HG02840 (cell line): Measurements from ENCODE around the gene TRAFD1.

Experiments used
- ATAC-seq: cut with Tn5 transposase; IDR thresholded peaks from one replicate; pipeline ENCODE4 v1.9.1; 2021; ENCODE audit warnings: mild to moderate bottlenecking, moderate library complexity, moderate number of reproducible peaks; ENCODE audit not compliant: unreplicated experiment, low FRiP score

The TRAFD1 gene

DNA sequence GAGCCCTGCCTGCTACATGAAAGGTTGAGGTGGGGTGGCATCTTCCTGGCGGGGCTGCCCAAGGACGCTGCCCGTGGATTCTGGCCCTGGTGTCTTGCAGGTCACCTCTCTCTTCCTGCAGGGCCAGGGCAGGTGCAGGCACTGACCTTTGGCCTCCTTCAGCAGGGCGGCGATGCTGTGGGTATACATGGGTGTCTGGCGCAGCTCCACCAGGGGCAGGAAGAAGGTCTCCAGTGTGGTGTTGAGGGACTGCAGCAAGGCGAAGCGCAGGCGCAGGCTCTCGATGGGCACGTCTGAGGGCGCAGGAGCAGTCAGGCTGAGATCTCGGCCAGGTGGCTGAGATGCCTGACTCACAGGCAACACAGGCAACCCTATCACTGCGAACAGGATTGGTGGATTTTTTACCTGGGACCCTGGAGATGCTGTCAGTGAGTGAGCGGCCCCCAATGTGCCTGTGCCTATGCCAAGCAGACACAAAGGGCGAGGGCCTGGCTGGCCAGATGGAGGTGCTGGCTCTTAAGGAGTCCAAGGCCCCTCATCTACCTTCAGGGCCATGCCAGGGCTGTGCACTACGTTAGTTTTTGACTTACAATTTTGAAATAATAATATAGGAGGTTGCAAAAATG, 45.7 kb downstream of the TRAFD1 start:
- no peak for ATAC-seq

DNA sequence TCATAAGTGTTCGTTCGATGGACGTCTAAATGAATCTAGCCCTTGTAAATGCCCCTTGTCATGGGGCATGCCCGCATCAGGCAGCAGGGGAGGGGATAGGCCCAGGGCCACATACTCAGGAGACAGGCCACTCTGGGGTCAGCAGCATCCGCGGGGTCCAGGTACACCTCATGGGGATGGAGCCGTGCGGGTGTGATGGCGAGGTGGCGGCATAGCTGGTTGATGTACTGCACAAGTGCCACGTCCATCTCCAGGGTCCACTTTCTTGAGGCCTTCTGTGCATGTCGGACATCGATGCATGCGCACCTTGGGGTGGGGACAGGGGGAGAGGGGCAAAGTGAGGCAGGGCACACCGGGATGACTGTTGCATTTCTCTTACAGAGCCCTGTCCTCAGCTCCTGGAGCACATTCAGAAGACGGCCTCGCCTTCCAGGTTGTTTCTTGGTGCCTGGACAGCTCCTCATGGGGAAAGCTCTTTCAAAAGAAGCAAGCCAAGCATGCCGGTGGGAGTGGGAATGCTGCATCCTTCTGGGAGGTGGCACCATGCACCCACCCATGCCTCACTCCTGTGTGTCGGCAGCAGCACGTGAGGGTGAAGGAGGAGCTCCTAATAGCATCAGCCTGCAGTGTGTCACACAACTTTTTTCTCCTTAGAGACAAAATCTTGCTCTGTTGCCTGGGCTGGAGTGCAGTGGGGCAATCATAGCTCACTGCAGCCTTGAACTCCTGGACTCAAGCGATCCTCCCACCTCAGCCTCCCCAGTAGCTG, 47.4 kb downstream of the TRAFD1 start:
- no peak for ATAC-seq

DNA sequence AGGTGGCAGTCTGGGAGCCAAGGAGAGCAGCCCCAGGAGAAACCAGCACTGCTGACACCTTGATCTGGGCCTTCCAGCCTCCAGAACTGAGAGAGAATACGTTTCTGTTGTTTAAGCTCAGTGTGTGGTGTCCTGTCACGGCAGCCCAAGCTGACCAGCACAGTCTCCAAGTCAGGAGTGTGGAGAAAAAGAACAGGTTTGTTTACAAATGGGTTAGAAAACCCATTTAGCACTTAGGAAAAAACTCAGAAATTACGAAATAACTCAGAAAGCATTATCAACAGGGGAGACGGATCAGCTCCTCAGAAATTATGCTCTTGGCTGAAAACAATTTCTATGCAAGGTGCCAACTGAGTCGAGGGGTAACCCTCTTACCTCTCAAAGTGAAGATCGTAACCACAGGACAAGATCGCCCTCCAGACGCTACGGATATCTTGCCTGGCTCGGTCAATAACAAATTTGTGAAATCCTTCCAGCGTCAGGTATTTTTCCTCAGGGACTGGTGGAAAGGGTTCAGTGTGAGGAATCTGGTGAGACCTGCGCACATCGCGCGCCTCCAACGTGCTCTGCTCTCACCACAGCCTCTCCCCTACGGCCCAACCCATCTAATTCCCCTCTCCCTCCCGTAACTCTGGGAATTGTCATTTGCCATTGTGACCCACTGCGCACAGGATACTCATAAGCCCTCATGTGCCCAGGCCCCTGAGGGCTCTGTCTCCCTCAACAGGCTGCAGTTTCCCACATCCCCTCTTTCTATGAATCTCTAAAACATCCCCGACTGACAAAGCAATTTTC, 50.2 kb downstream of the TRAFD1 start:
- ATAC-seq = no peak

DNA sequence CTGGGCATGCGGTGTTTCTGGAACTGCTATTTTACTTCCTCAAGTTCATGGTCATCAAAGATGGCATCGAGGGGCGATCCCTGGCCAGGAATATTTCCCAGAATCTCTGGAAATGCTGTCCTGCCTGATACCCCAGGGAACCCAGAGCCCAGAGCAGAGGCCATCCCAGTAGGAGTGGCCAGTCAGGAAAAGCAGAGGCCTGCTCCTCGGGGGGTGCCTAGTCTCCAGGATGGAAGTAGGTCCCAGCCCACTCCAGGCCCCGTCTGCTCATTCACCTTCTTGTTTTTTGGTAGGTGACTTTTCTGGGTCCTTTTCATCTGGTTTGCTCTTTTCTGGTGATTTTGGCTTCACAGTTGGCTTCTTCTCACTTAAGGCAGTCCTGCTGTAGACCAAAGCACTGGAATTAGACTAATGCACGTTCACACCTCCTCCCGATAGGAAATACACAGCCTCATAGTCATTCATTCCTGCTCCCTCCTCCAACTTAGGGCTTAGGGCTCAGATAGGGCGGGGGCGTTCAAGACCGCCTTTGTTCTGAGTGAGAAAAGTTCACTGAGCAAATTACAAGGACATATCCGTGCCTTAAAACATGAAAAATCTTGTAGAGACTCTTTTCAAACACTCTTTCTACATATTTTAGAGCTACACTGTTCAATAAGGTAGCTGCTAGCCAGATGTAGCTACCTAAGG, 51.1 kb downstream of the TRAFD1 start:
- no peak for ATAC-seq

DNA sequence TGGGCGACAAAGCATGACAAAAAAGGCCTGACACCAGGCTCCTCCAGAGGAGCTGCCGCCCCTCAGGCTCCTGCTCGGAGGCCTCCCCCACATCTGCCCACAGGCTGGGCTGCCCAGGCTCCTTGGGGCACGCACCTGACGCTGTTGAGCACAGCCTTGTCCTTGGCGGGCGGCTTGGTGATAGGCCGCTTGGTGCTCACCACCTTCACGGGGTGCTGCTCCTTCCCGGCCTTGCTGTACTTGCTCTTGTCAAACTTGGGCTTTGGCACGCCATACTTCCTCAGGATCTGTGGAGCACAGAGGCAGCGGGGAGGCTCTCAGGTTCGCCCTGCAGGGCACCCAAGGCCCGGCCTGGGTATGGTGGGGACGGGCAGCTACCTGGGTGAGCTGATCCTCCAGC, 53.4 kb downstream of the TRAFD1 start:
- no peak for ATAC-seq

DNA sequence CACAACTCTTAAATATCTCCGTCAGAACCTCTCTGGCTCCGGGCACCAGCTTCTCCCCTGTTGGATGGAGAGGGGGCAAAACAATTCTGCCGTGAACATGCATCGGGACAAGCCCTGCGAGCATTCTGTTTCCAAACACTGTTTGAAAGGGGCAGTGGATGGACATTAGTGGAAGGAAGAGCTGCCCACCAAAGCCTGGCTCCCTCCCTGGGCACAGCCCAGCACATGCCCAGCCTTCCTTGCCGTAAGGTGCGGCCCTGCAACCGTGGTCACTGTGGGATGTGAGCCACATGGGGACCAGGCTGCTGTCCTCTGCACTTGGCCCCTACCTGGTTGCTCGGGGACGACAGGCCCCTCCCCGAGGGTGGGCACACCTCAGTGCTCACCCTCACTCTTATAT, 54.0 kb downstream of the TRAFD1 start:
- no peak for ATAC-seq

DNA sequence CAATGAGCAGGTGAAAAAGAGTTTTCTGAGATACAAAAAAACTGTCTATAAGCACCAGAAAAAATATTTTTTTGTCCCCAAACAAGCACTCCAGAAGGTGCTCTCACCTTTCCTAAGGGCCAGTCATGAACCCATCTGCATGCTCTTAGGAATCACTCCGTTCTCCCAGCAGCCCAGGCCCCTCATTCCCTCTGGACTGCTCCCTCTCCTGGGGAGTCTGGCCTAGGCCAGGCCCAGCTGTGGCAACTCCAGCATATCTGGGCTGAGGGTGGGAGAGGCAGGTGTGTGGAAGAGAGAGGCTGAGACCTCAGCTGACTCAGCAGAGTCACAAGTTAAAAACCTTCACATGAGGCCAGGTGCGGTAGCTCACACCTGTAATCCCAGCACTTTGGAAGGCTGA, 54.6 kb downstream of the TRAFD1 start:
- ATAC-seq = no peak

DNA sequence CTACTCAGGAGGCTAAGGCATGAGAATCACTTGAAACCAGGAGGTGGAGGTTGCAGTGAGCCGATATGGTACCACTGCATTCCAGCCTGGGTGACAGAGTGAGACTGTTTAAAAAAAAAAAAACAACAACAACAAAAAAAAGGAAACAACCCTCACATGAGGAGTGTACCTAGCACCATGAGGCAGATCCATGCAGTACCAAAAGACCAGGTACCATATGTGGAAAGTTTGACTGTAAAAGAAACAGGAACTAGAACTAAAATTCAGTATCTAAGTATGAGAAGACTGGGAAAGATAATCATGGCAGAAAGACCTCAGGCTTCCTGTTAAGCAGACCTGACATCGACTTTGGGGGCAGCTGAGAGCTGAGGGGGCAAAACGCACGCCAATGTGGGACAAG, 55.1 kb downstream of the TRAFD1 start:
- no peak for ATAC-seq

DNA sequence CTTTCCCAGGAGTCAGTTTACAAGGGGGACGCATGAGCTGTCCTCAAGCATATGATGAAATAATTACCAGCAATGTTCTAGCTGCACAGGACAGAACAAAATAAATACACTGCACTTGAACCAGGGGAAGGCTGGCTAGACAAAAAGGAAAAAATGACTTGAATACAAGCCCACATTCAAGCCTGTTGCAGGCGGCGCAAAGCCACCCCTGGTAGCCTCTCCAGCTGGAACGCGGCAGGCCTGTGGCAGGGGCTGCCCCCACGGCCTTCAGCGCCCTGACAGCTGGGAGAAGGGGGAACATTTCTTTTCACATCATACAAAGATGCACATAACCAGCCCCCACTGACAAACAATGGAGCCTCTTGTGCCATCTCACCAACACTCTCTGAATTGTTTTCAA, 57.1 kb downstream of the TRAFD1 start:
- no peak for ATAC-seq

DNA sequence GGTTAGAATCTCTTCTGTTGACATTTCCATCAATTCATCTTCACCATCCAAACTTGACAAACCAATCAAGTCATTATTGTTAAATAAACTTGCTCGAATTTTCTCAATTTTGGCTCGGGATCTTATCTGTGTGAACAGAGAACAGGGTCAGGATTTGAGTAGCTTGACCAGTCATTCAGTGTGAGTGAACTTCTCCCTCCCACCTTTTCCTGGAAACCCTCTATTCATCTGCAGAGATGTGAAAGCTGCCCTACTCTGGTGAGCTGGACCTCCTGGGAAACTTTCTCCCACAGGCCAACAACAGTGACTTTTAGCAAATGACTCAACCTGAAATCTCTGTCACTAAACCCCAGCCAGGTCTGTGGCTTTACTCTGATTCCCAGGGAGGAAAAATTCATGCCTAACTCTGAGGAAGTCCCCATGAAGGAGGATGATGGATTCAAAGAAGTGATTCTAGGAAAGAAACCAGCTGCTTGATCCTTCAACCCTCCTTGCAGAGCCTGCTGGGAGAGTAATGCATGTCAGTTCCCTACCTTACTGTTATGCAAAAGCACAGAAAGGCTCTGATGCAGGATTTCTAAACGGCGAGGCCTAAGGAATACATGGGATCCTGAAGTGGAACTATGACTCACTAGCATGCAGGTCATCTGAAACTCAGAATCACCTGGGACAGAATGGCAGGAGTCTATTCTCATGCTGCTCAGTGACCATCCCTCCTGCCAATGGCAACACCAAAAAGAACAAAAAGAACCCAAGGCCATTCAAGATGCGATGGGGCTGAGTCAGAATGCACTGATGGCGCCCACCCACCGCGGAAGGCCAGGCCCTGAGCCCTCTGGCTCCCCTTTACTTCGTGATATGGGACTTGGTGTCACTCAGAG, 58.0 kb downstream of the TRAFD1 start:
- ATAC-seq = no peak

DNA sequence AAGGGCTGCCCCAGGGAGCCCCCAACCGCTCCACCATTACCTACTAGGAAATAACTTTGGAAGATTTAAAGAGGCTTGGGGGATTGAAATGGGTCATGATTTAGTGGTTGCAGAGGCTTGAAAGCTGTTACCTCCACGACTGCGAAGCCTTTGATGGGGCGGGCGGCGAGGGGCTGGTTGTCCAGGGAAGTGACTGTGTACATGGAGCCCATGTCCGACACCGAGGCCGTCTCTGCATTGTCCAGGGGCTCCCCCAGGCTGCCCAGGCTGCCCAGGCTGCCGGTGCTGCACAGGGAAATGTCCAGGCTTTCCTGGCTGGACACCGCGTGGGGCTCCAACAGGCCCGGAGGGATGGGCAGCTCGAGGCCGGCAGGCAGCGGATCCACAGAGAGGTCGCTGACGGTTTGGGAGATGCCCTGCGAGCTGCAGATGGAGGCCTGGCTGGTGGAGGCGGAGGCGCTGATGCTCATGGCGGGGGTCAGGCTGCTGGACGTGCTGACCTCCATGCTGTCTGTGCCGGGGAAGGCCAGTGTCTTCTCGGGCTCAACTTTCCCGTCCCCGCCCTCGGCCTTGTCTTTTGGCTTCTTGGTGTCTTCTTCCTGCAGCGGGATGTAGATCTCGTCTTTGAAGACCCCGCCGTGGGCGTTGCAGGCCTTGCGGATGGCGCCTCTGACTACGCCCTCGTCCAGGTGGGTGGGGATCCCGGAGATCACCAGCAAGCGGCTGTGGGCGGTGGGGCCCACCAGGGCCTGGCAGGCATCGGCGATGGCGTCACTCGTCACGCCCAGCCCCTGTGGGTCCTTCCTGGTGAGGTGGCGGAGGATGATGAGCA, 58.9 kb downstream of the TRAFD1 start:
- ATAC-seq = no peak

DNA sequence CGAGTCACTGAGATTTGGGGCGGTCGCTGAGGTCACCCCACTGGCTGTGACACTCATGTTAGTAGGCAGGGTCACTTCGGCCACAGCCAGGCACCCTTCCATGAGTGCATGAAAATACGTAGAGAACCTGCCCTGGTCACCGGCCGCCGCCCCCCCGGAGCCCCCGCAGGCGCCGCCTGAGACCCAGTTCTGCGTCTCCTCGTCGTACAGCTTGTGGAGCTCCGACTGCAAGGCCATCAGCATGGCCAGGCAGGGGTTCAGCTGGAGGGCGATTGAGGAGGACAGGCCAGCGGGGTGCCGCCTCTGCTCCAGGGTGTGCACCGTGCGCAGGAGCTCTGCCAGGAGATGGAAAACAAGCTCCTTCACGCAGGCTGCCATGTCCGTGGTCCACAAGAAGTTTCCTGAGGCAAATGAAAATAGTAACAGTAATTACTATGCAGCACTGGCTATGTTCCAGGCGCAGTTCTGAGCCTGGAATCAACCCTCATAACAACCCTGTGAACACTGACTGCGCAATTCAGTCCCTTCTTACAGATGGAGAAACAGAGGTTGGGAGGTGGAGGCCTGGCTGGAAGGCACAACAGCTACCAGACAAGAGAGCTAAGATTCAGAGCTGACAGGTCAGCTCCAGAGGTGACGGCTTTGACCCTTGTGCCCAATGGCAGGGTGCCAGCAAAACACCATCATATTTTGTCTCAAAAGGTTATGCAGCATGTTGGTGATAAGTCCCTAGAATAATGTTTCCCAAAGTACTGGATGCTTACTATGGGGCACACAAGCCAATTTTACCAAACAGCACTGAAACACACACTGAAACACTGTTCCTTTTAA, 59.9 kb downstream of the TRAFD1 start:
- no peak for ATAC-seq

DNA sequence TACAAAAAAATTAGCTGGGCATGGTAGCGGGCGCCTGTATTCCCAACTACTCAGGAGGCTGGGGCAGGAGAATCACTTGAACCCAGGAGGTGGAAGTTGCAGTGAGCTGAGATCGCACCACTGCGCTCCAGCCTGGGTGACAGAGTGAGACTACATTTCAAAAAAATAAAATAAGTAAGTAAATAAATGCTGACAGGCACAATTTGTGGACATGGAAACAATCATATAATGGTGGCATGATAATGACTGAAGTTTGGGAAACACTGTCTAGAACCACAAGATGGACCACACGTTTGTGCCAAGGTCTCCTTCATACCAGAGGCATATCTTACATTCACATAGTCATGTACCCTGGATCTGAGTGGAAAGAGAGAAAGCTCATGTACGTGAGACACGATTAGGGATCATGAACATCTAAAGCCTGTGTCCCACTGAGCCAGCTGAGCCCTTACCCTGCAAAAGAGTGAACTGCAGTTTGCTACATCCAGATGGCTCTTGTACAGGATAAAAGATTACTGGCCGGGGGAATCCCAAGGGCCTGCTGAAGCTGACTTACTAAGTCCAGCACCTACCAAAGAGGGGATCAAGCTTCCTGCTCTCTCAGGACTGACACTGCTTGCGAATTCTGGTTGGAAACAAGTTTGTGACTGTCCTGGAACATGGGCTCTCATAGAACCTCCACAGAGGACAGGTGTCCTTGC, 62.9 kb downstream of the TRAFD1 start:
- no peak for ATAC-seq

DNA sequence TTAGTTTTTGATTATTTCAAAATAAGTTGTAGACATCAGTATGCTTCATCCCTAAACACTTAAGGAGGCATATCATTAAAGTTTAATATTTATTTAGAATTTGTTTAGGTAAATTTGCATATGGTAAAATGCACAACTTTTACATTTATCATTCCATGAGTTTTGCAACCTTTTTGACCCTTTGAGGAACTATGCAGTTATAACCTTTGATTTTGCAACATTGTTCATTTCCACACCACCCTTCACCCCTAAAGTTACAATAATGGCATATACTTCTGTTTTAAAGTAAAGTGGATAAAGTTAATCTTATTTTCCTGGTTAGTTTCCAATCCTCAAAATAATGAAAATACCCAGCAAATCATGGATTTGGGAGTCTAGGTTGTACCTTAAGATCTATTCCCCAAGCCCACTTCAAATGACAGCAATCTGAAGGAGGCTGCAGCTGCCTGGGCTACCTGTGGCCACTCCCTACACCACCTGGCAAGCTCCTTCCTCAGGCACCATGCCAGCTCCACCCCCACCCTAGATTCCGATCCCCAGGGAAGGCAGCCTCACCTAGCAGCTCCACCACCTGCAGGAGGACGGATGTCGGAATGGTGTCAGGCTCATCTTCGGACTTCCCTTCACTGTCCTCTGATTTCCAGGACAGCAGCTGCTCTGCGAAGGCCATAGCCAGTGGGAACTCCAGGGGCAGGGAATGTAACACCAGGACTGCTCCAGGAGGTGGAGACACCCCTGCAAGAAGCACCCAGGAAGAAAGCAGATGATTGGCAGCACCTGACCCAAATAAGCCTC, 65.1 kb downstream of the TRAFD1 start:
- ATAC-seq = no peak

DNA sequence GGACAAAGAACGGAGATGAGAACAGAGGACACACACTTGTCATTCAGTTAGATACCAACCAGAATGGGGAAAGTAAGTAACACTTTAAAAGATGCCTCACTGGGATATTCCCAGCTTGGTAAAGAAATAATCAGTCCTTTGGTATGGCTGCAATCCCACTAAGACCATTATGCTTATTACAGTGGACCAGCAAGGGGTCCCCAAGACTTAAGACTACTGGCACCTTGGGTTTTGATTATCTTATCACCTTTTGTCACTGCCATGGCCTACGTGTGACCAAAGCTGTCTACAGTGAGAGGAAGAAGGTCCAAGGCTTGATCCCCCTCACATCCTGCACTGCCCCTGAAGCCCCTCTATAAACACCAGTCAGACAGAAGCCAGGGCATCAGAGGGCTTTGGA, 65.8 kb downstream of the TRAFD1 start:
- no peak for ATAC-seq

DNA sequence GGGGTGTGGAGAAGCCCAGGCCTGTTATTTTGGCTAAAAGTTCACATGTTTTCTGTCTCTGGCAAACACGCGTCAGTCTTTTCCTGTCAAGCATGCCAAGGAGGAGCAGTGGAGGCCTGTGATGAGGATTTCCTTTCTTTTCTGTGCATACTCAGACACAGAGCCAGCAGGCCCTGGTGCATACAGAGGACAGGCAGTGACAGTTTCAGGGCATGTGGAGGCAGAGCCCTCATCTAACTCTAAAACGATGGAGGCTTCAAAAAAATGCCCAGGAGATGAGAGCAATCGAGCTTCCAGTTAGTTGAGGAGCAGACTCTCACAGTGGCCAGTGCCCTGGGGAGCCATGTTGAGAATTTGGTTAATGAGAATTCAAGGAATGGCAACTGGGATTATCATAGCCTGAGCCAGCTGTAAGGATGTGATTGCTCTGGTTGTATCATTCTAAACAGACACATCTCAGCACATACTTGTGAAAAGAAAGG, 66.5 kb downstream of the TRAFD1 start:
- ATAC-seq = no peak

DNA sequence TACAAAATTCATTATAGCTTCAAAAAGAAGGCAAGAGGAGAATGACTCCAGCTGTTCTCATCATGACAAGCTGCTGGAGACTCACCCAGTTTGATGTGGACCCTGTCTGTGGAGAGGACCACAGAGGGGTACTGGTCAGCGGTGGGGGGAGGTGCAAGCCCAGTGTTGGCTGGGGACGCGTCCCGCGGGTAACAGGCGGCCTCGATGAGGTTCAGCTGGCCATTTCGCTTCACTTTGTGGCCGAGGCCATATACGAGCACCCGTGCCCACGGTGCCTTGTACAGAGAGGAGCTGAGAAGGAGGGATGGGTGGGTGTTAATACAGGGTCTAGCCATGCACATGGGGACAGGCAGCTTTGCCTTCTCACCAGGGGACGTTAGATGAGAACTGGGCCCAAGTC, 67.1 kb downstream of the TRAFD1 start:
- ATAC-seq = no peak
